NCI-H526 treated with DMSO at 0.1 percent for 48 hours (cell line): ENCODE measurements around the gene FIG4.
"Not testable (repeated sequence)": the region's sequence is repeated elsewhere in the genome, so short reads cannot be mapped to it uniquely, and the experiment has no call there.

Source experiments
- DNase-seq: peaks from one replicate; lab custom pipeline; 2025; lab: John Stamatoyannopoulos, UW

Gene FIG4

GRCh38 chr6:109854541-109855308, 163.6 kb downstream of the FIG4 start:
- DNase-seq: no peak

GRCh38 chr6:109855476-109856040, 164.5 kb downstream of the FIG4 start:
- not testable (repeated sequence) for DNase-seq

GRCh38 chr6:109861946-109862345, 170.8 kb downstream of the FIG4 start:
- no peak for DNase-seq

GRCh38 chr6:109864050-109864449, 173.0 kb downstream of the FIG4 start:
- DNase-seq: no peak

GRCh38 chr6:109865968-109866367, 174.9 kb downstream of the FIG4 start:
- no peak for DNase-seq

GRCh38 chr6:109867009-109867969, 176.2 kb downstream of the FIG4 start:
- DNase-seq: no peak

GRCh38 chr6:109867970-109868358, 176.9 kb downstream of the FIG4 start:
- no peak for DNase-seq

- DNase-seq: not testable (repeated sequence)
Observed at GRCh38 chr6:109869398-109870088, 178.4 kb downstream of the FIG4 start.

GRCh38 chr6:109870089-109870410, 179.0 kb downstream of the FIG4 start:
- DNase-seq: no peak

GRCh38 chr6:109872549-109872948, 181.5 kb downstream of the FIG4 start:
- DNase-seq: no peak

- DNase-seq: no peak
Observed at GRCh38 chr6:109872968-109873545, 182.0 kb downstream of the FIG4 start.

- no peak for DNase-seq
Observed at GRCh38 chr6:109874086-109874485, 183.0 kb downstream of the FIG4 start.

GRCh38 chr6:109874621-109875020, 183.5 kb downstream of the FIG4 start:
- no peak for DNase-seq
